ENCODE results near the gene USP36.

GRCh38 chr17:78864117-78864516, 23.5 kb upstream of the USP36 start:
- TF ChIP-seq CTCF (IDR thresholded peaks at IDR 0.05; ENCODE audit: low read depth, low read length) (no peak), EZH2phosphoT487 (IDR thresholded peaks at IDR 0.05; ENCODE audit: low read depth) (no peak)
